HG02678 (cell line): Measurements from ENCODE around the gene PTH2.
"Not testable (repeated sequence)": the region's sequence is repeated elsewhere in the genome, so short reads cannot be mapped to it uniquely, and the experiment has no call there.

Experiments
- ATAC-seq: cut with Tn5 transposase; IDR thresholded peaks from one replicate; pipeline ENCODE4 v1.9.1; 2021; ENCODE audit warnings: mild to moderate bottlenecking, moderate library complexity; ENCODE audit not compliant: unreplicated experiment

The PTH2 gene

DNA sequence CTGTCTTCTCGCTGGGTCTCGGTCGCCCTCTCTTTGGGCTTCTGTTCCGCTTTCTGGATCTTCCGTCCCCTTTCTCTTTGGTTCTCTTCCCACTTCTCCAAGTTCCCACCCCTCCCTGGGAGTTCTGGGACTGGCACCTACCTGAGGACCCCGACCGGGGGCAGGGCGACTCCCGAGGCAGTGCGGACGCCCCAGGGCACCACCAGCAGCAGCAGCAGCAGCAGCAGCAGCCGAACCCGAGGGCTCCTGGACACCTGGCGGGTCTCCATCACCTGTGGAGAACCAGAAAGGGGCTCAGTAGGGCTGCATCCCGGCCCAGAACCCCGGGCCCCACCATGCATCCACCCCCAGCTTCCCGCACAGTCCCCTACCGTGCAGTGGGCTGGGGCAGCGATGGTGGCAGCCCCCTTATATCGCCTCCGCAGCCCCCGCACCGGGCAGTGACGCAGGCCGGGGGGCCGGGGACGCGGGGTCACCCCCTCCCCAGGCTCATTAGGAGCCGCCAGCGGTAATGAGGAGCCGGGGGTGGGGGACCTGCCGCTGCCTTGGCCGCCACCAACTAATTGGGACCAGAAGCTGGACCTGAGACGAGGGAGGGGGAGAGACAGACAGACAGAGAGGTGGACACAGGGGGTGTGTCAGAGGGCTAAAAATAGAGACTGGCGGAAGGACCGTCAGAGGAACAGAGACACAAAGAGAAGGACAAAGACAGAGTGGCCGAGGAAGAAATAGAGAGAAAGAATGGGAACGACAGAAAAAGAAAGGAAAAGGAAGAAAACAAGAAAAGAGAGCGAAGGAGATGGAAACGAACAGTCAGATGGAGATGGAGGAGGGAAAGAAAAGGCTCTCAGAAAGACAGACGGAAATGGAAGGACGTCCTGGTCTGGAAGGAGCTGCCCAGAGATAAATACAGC, at the start of gene PTH2:
Gene PTH2, minus strand, starts transcription at position 371 of the 914 bp plus-strand sequence. Its CDS starts 102 bp downstream, at position 269.
- no peak for ATAC-seq

DNA sequence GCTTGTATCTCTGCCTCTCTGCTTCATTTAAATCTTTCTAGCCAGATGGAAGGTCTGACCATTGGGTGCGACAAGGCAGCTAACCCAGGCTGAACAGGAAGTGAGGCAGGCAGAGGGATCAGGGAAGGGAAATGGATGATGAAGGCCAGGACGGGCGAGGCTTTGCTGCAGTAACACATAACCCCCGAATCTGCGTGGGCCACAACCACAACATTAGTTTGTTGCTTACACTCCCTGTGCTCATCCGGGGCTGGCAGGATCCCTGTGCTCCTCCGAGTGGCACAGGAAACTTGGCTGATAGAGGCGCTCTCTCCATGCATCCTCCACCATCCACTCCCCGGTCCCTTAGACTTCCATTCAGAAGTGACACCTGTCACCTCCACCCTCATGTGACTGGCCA, 49.7 kb upstream of the PTH2 start:
- no peak for ATAC-seq

DNA sequence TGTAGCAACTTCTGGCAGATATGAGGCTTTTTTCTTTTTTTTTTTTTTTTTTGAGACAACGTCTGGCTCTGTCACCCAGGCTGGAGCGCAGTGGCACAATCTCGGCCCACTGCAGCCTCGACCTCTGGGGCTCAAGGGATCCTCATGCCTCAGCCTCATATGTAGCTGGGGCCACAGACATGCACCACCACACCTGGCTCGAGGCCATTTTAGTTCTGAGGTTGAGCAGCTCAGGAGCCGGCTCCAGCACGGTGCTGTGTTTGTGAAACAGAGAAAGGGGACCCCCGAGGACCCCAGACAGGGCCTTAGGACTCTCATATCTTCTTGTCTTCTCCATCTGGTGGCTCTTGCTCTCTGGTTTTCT, 47.4 kb upstream of the PTH2 start:
- ATAC-seq = no peak

- ATAC-seq = peak; percentile 54
These were observed 46.8 kb upstream of the PTH2 start for GRCh38 chr19:49469828-49470614.

- ATAC-seq = peak; percentile 62
These were observed 45.7 kb upstream of the PTH2 start for GRCh38 chr19:49468746-49469447.

GRCh38 chr19:49468199-49468598, 45.0 kb upstream of the PTH2 start:
- no peak for ATAC-seq

DNA sequence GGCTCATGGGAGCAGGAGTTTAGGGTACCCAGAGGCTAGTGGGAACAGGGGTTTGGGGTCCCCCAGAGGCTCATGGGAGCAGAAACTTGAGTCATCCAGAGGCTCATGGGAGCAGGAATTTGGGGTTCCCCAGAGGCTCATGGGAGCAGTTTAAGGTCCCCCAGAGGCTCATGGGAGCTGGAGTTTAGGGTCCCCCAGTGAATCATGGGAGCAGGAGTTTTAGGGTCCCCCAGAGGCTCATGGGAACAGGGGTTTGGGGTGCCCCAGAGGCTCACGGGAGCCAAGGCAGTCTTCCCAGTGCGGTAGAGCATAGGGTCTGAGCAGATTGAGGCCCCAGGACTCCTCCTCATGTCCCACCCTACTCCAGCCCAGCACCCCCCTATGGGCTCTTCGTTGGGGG, 42.1 kb upstream of the PTH2 start:
- no peak for ATAC-seq

- no peak for ATAC-seq
These were observed 40.9 kb upstream of the PTH2 start for GRCh38 chr19:49463960-49464740.

DNA sequence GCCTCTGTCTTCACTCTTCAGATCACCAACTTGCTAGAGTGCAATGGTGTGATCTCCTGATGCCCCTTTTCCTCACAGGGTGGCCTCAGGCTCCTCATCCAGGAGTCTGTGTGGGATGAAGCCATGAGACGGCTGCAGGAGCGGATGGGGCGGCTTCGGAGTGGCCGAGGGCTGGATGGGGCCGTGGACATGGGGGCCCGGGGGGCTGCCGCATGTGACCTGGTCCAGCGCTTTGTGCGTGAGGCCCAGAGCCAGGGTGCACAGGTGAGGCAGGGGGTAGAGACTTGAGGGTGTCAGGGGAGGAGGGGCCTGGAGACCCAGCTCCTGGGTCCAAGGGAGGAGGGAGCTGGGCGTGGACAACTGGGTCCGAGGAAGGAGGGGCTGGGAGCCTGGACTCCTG, 39.3 kb upstream of the PTH2 start:
- ATAC-seq = no peak

GRCh38 chr19:49461656-49462055, 38.4 kb upstream of the PTH2 start:
- no peak for ATAC-seq

GRCh38 chr19:49461130-49461529, 37.9 kb upstream of the PTH2 start:
- ATAC-seq = not testable (repeated sequence)

GRCh38 chr19:49459388-49459787, 36.1 kb upstream of the PTH2 start:
- no peak for ATAC-seq

- no peak for ATAC-seq
These were observed 35.3 kb upstream of the PTH2 start for GRCh38 chr19:49458567-49458903.

- no peak for ATAC-seq
These were observed 33.1 kb upstream of the PTH2 start for GRCh38 chr19:49456326-49456725.

DNA sequence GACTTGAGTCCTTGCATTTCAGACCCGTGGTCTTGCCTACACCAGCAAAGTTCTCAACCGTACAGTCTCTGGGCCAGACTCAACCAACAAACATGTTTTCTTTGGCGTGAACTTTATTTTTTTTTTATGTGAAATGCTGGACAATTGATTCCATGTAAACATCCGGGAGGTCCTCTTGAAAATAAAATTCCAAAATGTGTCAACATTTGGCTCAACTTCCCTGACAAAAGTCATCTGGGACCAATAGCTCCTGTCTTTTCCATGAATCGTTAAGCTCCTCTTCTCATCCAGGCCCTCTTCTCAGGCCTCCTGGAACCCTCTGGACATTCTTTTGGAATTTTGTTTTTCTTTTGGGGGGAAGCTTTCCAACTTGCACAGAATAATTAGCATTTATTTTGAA, 32.5 kb upstream of the PTH2 start:
- no peak for ATAC-seq

- ATAC-seq = no peak
These were observed 30.6 kb upstream of the PTH2 start for GRCh38 chr19:49453757-49454240.

DNA sequence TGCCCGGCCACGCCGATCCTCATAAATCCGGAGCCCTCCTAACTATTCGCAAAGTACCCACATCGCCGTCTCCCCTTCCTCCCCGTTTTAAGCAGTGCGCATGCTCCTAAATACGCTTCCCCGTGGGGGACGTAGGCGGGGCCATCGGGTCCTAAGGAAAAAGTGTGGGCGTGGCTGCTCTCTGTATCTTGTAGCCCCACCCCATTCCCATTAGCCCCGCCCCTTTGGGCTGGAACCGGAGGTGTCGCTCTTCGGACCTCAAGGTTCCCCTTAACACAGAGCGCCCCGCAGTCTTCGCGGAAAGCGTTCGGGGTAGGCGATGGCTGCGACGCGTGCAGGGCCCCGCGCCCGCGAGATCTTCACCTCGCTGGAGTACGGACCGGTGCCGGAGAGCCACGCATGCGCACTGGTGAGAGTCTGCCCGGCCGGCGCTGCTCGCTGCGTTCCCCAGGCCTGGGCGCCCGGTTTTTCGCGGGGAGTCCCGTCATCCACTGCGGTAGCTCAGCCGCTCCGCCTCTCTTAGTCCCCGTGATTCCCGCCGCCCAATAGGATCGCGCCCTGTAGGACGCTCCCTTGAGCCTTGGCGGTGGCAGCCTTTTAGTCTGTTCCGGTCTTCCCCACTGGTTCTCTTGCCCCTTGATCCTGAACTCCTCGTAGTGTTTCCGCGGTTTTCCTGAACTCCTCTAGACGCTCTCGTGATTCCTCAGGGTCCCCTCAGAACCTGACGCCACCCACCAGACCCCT, 29.9 kb upstream of the PTH2 start, which contains the start of gene ALDH16A1:
Gene ALDH16A1, plus strand, starts transcription at position 213 of the 744 bp plus-strand sequence. Its CDS starts 107 bp downstream, at position 320.
- ATAC-seq = peak; percentile 80

DNA sequence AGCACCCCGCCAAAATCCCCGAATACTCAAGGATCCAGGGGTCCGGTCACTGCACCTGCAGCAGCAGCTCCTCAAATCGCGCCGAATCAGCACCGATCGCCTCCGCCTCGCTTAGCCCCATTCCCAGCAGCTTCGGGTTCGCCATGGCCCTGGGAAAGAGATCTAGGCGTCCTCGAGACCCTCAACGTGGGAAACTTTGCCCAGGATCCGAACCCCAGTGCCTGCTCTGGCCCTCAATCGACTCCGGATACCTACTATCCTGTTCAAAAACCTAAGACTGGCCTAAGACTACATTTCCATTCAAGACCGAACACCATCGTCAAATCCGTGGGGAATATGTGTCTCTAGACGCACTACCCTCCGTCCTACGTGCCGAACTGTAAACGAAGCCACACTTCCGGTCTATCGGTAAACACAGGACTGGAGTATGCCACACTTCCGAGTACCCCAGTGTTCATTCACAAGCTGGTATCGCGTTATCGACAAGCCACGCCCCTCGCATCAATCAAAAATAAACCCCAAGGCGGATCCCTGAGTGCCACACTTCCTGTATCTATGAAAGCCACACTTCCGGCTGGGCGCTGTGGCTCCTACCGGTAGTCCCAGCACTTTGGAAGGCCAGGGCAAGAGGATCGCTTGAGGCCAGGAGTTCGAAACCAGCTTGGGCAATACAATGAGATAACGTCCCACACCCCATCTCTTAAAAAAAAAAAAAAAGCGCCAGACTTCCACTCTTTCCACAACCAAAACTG, 28.4 kb upstream of the PTH2 start, which contains the start of gene PIH1D1:
Gene PIH1D1, minus strand, starts transcription at position 385 of the 752 bp plus-strand sequence. Its CDS starts 240 bp downstream, at position 145.
- peak; percentile 57 for ATAC-seq

DNA sequence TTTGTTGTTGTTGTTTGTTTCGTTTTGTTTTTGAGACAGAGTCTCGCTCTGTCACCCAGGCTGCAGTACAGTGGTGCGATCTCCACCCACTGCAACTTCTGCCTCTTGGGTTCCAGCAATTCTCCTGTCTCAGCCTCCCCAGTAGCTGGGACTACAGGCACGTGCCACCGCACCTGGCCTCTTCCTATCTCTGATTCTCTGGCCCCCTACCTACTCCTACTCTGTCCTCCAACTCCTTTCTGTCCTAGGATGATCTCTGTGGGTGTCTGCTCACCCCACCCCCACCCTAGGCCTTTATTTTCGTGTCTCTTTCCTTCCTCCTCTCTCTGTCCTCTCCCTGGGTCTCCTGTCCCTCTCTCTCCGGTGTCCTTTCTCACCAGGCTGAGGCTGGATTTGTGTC, 27.2 kb upstream of the PTH2 start:
- ATAC-seq = no peak
